Natural killer cell (primary cell): ENCODE results near the gene ZNF770. TPM values are rescaled to one million over a fixed set of nuclear protein-coding genes. Genes with fewer than 3 reads are reported as not detected.

Experiments used
- ATAC-seq, 3 donors: fragments of 150-1000 bp in 2 of 3; fragments of 200-7000 bp in 1 of 3; cut with Tn5 transposase; 1 replicate in 1 of 3; 2 replicates in 2 of 3; pipeline ENCODE4 v1.10.0; 2021; ENCODE audit warnings: mild to moderate bottlenecking in 2 of 3, moderate library complexity in 2 of 3
- DNase-seq, 2 donors: peaks; one replicate each; pipeline versions ENCODE4 v3.0.0 to v3.0.0-alpha.2; 2013 to 2021; ENCODE audit warnings: mixed read lengths in 1 of 2
- H3K27ac ChIP-seq: one replicate; pipeline ENCODE4 v1.5.1; 2013; ENCODE audit warnings: mild to moderate bottlenecking, low read length
- H3K27me3 ChIP-seq: one replicate; pipeline ENCODE4 v1.6.1; 2013; ENCODE audit warnings: low read length; ENCODE audit not compliant: control insufficient read depth, insufficient read depth
- H3K36me3 ChIP-seq: one replicate; pipeline ENCODE4 v1.6.1; 2013; ENCODE audit warnings: low read length; ENCODE audit not compliant: control insufficient read depth, insufficient read depth
- H3K4me1 ChIP-seq: one replicate; pipeline ENCODE4 v1.6.1; 2013; ENCODE audit warnings: low read length; ENCODE audit not compliant: control insufficient read depth, insufficient read depth
- H3K4me3 ChIP-seq: one replicate; pipeline ENCODE4 v1.5.1; 2013; ENCODE audit warnings: low read length
- H3K9me3 ChIP-seq: one replicate; pipeline ENCODE4 v1.6.1; 2013; ENCODE audit warnings: low read length; ENCODE audit not compliant: control insufficient read depth, insufficient read depth
- H3K27ac Mint-ChIP-seq, 2 donors: one replicate each; pipeline ENCODE4 v1.8.0; 2022; ENCODE audit warnings: mild to moderate bottlenecking in 2 of 2, mixed read lengths in 2 of 2, moderate library complexity in 1 of 2
- H3K27me3 Mint-ChIP-seq, 2 donors: one replicate each; pipeline ENCODE4 v1.8.0; 2022; ENCODE audit warnings: low read depth in 2 of 2, mixed read lengths in 2 of 2
- H3K36me3 Mint-ChIP-seq: one replicate; pipeline ENCODE4 v1.8.0; 2022; ENCODE audit warnings: mixed read lengths
- H3K4me1 Mint-ChIP-seq, 2 donors: one replicate each; pipeline ENCODE4 v1.8.0; 2022; ENCODE audit warnings: mixed read lengths in 2 of 2
- H3K4me3 Mint-ChIP-seq: one replicate; pipeline ENCODE4 v1.8.0; 2022; ENCODE audit warnings: mild to moderate bottlenecking, moderate library complexity, mixed read lengths
- H3K9me3 Mint-ChIP-seq, 2 donors: one replicate each; pipeline ENCODE4 v1.8.0; 2022; ENCODE audit warnings: mixed read lengths in 2 of 2
- CTCF ChIP-seq: fragments of 200-600 bp; IDR thresholded peaks from one replicate; pipeline ENCODE4 v1.8.0; 2022; ENCODE audit warnings: antibody characterized with exemption
- WGBS: methylation state at CpG from one replicate; pipeline ENCODE4 v1.1.7; 2013; ENCODE audit warnings: missing lambda C conversion rate; ENCODE audit not compliant: insufficient coverage; 5-methylcytosine and 5-hydroxymethylcytosine counted together
- intact Hi-C: fragments of 100-400 bp; cut with micrococcal nuclease; formaldehyde crosslinking; loops from one replicate; pipeline ENCODE4 v1.14.2; 2022
- total RNA-seq, 4 donors: library from RNA; stranded (reverse); fragments of 120-200 nt in 1 of 4; gene quantifications; one replicate each; pipeline versions ENCODE4 v1.2.3 to v1.2.4, GENCODE V29; 2013 to 2022

The ZNF770 gene
- total RNA-seq, 3 donors from 2014 or later (not counting 1 experiment from before 2014, with no cell fraction given), result 26.4 to 35.3 (median 30.1) TPM

GRCh38 chr15:34952481-34952880 lies 35.6 kb downstream of the ZNF770 start:
- Mint-ChIP-seq H3K4me3 (no peak overlapping the region), H3K4me1 (peaks cover 0 to 6% of the 10 kb centered on the region in 2 donors), H3K27me3 (no peaks in the 10 kb centered on the region), H3K9me3 (no peaks in the 10 kb centered on the region), H3K36me3 (peaks cover 10% of the 10 kb centered on the region), H3K27ac (no peak overlapping the region)
- TF ChIP-seq CTCF, result no peak
- ATAC-seq (no peak), DNase-seq (no peak)
- intact Hi-C loops, result no loop called here
- no peaks in the 10 kb centered on the region for H3K9me3 ChIP-seq
- no peaks in the 10 kb centered on the region for H3K27me3 ChIP-seq
- peaks cover 27% of the 10 kb centered on the region for H3K36me3 ChIP-seq
- H3K4me3 ChIP-seq, result no peak overlapping the region
- no peak overlapping the region for H3K27ac ChIP-seq
- no peaks in the 10 kb centered on the region for H3K4me1 ChIP-seq

GRCh38 chr15:34951993-34952392 lies 36.1 kb downstream of the ZNF770 start:
- WGBS, result no CpG with 5 or more reads among the region's 1 CpG
- DNase-seq, result no peak
- peaks cover 0 to 6% of the 10 kb centered on the region in 2 donors for H3K4me1 Mint-ChIP-seq
- TF ChIP-seq CTCF, result no peak
- intact Hi-C loops, result no loop called here
- no peaks in the 10 kb centered on the region for H3K4me1 ChIP-seq
- H3K36me3 Mint-ChIP-seq, result peaks cover 10% of the 10 kb centered on the region
- no peak for ATAC-seq
- H3K4me3 ChIP-seq, result no peak overlapping the region
- H3K36me3 ChIP-seq, result peaks cover 27% of the 10 kb centered on the region
- no peaks in the 10 kb centered on the region for H3K27me3 ChIP-seq
- H3K4me3 Mint-ChIP-seq, result no peak overlapping the region
- no peaks in the 10 kb centered on the region for H3K9me3 Mint-ChIP-seq
- H3K27me3 Mint-ChIP-seq, result no peaks in the 10 kb centered on the region
- peak overlapping the region in 1 of 2 donors; percentile 9 for H3K27ac Mint-ChIP-seq
- no peaks in the 10 kb centered on the region for H3K9me3 ChIP-seq
- no peak overlapping the region for H3K27ac ChIP-seq

DNA sequence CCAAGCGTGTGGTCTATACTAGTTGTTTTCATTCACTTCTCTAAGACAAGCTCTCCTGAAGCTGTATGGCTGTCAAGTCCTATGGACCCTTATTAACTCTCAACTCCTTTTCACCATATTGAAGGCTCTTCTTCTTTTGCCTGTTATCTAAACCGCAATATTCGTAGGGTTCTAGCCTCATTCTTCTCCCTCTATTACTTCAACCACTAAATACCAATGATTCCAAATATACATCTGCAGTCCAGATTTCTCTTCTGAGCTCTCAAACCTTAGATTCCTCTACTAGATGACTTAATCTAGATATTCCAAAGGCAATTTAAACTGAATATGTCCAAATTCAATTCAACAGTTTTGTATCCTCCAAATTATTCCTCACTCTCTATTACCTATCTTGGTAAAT lies 43.2 kb downstream of the ZNF770 start:
- no peak overlapping the region for H3K4me3 Mint-ChIP-seq

More for the DNA sequence above, 43.2 kb downstream of the ZNF770 start:
- no peak for ATAC-seq
- Histone ChIP-seq H3K27me3 (no peaks in the 10 kb centered on the region), H3K4me1 (no peaks in the 10 kb centered on the region), H3K36me3 (peaks cover 49% of the 10 kb centered on the region), H3K9me3 (no peaks in the 10 kb centered on the region), H3K4me3 (no peak overlapping the region), H3K27ac (no peak overlapping the region)
- Mint-ChIP-seq H3K9me3 (no peaks in the 10 kb centered on the region), H3K36me3 (peaks cover 9% of the 10 kb centered on the region), H3K27me3 (no peaks in the 10 kb centered on the region), H3K4me1 (no peaks in the 10 kb centered on the region), H3K27ac (peak overlapping the region in 1 of 2 donors; percentile 0)
- TF ChIP-seq CTCF, result no peak
- DNase-seq, result no peak
- WGBS, result 95% methylated on average over 3 of the region's 3 CpGs
- intact Hi-C loops, result no loop called here
